GM19099 (cell line): ENCODE data around the gene LAMP1.

Experiments used
- POLR2A ChIP-seq: IDR thresholded peaks from 3 replicates; pipeline ENCODE4 v1.6.1; 2011; ENCODE audit warnings: low read depth; ENCODE audit not compliant: insufficient read length; ENCODE audit errors: extremely low read depth

The LAMP1 gene

DNA sequence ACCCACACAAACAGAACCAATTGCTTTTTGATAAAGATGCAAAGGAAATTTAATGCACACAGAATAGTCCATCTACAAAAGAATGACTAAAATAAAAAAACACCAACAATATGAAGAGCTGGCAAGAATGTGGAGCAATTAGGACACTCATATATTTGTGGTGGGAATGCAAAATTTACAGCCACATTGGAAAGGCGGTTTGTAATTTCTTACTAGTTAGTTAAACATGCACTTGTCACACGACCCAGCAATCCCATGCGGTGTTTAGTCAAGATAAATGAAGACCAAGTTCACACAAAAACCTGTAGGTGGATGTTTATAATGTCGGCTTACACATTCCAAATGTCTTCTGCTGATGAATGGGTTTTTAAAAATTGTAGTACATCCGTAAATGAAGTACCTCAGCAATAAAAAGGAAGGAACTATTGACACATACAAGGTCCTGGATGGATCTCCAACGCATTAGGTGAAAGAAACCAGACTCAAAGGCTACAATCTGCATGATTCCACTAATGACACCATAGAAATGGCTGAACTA is 61.7 kb downstream of the LAMP1 start:
- no peak for TF ChIP-seq POLR2A

DNA sequence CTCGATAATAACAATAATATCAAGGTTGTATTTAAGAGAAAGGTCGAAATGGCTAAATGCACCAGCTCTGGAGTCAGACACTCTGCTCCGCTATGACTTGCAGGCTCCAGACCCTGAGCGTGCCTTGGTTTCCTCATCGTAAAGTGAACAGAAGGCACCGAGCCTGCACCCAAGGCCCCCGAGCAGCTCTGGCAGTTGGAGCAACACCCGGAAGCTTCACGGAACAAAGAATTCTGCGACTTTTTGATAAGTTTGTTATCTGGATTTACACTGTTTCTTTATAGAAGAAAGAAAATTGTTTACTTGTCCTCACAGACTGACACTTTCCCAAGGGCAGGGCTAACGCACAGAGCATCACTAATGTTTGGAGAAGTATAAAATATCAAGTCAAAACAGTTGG is 62.5 kb downstream of the LAMP1 start:
- no peak for TF ChIP-seq POLR2A

DNA sequence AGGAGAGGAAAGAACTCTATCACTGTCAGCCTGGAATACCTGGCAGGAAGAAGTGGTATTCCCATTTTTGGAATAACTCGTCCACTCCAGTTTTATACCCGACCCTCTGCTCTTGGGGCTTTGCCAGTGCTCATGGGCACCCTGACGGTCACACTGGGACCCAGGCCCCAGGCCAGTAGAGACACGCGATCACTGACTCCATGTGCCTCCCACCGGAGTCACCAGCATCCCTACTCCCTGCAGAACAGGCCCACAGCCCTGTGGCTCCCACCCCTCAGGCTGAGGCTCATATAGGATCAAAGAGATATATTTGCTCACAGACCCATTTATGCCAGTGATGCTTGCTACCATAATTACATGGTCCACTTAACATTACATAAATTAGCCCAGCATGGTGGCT is 63.4 kb downstream of the LAMP1 start:
- TF ChIP-seq POLR2A, result no peak

DNA sequence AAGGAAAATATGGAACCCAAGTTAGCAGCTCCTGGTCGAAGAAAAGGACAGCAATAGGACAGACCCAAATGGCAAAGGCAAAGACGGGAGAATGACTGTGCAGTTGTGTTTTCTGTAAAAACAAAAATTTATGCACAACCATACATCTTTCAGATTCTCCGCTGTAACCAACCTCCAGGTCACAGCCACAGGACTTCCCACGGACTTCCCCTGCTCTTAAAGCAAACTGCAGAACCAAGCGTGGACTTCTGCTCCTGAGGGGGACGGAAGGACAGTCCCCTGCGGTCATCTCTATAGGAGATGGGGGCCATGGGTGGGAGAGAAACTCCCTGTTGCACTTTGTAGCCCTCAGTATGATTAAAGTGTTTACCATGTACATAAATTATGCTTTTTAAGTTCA is 64.4 kb downstream of the LAMP1 start:
- TF ChIP-seq POLR2A, result no peak

DNA sequence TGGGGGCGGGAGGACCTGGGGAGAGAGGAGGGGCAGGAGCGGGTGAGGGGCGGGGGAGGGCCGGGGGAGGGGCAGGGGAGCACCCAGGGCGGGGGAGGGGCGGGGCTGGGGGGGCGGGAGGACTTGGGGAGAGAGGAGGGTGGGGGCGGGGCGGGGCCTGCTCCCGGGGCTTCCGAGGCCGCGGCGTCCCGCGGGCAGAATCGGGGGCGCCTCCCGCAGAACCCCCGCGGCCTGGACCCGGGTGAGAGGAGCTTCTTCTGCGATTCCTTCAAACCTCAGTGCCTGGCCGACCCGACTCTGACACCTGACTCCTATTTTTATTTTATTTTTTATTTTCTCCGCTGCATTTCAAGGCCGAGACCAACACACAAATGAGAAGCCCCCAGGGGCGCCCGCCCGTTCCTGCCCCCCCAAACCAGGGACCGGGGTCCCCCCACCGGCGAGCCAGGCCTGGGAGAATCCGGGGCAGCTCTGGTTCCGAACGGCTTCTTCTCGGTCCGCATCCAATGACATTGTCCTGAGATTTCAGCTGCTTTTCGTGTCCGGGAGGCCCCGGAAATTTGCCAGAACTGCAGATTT is 67.4 kb downstream of the LAMP1 start:
- TF ChIP-seq POLR2A, result no peak

DNA sequence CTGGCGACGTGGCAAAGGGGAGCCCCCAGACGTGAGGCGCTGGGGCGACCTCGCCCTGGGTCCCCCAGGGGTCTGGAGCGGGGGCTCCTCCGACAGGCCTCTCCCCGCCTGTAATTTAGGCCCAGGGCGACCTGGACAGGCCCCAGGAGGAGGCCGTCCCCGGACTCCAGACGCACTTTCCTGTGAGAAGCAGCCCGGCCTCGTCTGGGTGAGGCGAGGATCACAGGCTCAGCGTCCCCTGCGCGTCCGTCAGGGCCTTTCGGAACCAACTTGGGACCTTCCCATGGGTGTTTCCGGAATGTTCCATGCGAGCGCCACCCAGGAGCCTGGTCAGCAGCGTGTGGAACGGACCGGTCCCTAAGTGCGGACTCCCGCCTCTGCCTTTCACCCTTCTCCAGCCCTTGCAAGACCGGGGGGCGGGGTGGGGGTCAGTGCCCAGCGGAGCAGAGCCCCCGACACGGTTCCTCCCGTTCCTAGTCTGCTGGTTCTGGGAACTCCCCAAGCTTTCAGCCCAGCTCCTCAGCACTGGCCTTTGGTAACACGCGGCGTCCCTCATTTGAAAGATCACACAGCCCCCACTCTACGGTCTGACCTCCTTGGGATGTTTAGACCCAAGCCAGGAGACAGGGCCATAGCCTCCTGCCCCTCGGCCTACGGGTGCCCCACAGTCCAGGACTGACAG is 68.0 kb downstream of the LAMP1 start:
- no peak for TF ChIP-seq POLR2A

DNA sequence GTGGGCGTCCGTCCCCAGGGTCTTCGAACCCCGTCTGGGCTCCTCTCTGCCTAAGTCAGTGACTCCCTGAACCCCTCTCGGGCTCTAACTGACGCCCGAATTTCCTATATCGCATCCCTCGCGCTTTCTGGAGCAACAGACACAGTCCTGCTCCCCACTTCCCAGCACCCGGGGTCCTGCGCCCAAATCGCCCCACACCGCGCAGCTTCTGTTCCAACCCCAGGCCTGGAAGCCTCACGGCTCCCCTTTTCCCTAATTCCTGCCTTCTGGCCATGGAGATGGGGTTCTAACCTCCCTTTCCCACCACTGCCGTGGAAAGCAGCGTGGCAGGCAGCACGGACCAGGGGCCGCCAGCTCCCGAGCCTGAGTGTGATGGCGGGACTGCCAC is 68.5 kb downstream of the LAMP1 start:
- no peak for TF ChIP-seq POLR2A

DNA sequence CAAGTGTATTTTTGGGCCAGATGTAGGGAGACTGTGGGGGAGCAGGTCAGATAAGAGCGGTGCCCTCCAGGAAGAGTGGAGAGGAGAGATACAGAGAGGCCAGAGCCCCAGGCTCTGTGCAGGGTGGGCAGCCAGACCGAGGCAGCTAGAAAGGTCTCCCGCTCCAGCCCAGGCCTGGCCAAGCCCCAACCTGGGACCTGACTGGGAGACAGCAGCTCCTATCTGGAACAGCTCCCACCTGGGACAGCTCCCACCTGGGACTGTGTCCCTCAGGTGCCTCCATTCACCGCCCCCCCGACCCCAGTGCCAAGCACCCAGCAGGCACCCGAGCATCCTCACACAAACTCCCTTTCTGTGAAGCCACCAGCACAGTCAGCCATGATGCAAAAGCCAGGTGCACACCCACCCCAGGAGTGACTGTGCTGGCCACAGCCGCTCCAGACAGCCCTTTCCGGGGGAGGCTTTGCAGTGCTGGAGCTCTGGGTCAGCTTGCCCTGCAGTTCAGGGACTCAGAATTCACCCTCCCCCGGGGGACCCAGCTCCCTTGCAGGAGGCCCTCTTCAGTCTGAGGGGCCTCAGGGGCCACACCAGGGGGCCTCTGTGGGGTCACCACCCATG is 69.0 kb downstream of the LAMP1 start:
- no peak for TF ChIP-seq POLR2A

DNA sequence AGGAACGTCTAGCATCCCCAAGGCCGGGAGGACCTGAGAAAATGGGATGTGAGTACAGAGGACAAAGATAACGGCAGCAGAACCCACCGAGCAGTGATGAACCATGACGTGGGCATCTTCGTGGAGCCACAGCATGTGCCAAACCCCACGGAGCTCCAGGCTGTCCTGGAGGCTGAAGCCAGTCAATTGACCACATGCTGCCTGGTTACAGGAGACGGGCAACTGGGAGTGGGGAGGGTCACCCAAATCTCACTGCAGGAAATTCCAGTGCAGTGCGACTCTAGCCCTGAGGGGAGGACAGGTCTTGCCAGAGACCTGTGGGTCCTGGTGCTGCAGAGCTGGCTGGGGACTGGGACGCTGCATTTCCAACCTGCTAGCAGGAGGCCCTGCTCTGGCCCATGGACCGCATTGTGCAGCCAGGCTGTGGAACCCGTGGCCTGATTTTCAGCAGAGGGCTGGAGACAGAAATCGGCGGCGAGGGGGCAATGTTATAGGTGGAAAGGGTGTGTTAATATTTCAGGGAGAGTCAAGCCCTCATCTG is 70.1 kb downstream of the LAMP1 start:
- TF ChIP-seq POLR2A, result no peak

DNA sequence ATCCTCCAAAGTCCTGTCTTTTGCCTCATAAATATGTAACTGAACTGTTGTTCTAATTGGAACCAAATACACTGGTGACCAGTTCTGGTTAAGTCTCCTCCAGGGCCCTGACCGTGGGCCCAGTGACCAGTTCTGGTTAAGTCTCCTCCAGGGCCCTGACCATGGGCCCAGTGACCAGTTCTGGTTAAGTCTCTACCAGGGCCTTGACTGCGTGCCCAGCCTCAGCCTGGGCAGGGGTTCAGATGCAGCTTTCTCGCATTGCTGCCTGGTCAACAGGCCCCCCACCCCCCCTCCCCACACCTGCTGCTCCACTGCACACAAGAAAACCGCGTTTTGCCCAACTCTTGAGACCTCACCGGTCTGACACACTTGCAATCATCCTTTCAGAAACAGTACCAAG is 70.7 kb downstream of the LAMP1 start:
- TF ChIP-seq POLR2A, result no peak

DNA sequence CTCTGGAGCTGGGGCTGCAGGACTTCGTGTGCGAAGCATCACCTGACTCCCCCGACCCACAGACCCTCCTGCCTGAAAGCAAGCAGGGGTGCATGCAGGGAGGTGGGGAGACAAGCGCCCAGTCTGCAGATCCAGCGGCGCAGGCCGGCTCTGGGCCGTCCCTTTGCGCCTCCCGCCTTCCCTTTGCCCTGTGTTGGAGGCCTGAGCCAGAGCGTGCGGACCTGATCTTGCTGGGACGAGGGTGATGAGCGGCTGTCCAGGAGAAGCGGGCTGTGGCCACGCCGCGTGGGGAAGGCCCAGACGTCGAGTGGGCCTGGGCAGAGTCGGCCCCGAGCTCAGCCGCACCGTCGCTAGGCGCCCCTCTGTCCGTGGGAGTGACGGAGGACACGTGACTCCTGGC is 72.2 kb downstream of the LAMP1 start:
- TF ChIP-seq POLR2A, result no peak

DNA sequence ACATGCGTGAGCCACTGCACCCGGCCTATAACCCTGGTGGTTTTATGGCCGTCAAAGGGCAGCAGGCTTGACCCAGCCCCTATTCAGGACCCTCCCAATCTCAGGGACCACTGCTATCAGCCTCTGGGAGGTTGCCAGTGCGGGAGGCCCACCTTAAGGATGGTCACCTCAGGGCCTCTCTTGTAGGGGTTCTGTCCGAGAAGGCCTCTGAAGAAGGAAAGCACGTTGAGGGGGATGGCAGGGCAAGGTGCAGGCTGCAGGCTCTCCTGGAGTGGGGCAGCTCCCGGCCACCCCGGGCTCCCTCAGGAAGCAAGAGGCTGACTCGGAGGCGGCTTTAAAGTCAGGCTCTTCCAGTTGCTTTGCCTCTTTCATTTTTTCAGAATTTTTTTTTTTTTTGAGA is 72.8 kb downstream of the LAMP1 start:
- no peak for TF ChIP-seq POLR2A

DNA sequence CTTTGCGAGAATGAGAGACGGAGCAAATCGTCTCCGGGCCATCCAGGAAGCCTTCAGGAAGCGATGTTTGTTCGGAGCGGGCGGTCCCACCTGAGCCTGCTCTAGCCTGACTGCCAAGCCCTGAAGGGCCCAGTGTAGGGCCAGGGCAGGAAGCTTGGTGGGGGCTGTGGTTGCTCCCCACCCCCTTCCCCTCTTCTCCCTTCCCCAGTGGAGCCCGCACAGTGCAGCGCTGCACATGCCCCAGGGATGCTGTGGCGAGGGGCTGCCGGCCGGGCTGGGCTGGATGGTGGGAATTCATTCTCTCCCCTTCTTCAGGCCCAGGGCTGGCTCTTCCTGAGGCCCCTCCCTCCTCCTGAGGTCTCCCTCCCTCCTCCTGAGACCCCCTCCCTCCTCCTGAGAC is 74.0 kb downstream of the LAMP1 start:
- TF ChIP-seq POLR2A, result no peak
